H9 (cell line): ENCODE results near the gene RCC1. TPM values are rescaled to one million over a fixed set of nuclear protein-coding genes. Genes with fewer than 3 reads are reported as not detected.
"Not testable (repeated sequence)": the region's sequence is repeated elsewhere in the genome, so short reads cannot be mapped to it uniquely, and the experiment has no call there.

Source experiments
- DNase-seq: peaks from one replicate; pipeline ENCODE4 v3.0.0-alpha.2; 2017
- H2AFZ ChIP-seq: one replicate; pipeline ENCODE4 v1.6.1; 2013; ENCODE audit warnings: mild to moderate bottlenecking, low read length, control low read depth, moderate library complexity
- H2AK5ac ChIP-seq: 2 replicates; pipeline ENCODE4 v1.6.1; 2013; ENCODE audit warnings: low read length, control low read depth, mixed read lengths; ENCODE audit not compliant: insufficient read length
- H2BK120ac ChIP-seq: one replicate; pipeline ENCODE4 v1.6.1; 2013; ENCODE audit warnings: low read depth, mild to moderate bottlenecking, low read length, control low read depth, inconsistent platforms; ENCODE audit not compliant: poor library complexity, severe bottlenecking
- H2BK12ac ChIP-seq: 2 replicates; pipeline ENCODE4 v1.6.1; 2013; ENCODE audit warnings: low read length, control low read depth, mixed read lengths, low read depth; ENCODE audit not compliant: insufficient read length
- H2BK15ac ChIP-seq: 2 replicates; pipeline ENCODE4 v1.6.1; 2013; ENCODE audit warnings: low read depth, low read length, control low read depth
- H2BK20ac ChIP-seq: one replicate; pipeline ENCODE4 v1.6.1; 2013; ENCODE audit warnings: low read depth, mild to moderate bottlenecking, low read length, control low read depth, inconsistent platforms; ENCODE audit not compliant: poor library complexity, severe bottlenecking
- H2BK5ac ChIP-seq: 2 replicates; pipeline ENCODE4 v1.6.1; 2013; ENCODE audit warnings: low read length, control low read depth, mixed read lengths; ENCODE audit not compliant: insufficient read length
- H3K14ac ChIP-seq: 2 replicates; pipeline ENCODE4 v1.6.1; 2013; ENCODE audit warnings: low read length, control low read depth; ENCODE audit not compliant: insufficient read depth
- H3K18ac ChIP-seq: 2 replicates; pipeline ENCODE4 v1.6.1; 2013; ENCODE audit warnings: low read depth, mild to moderate bottlenecking, mixed read lengths, low read length, control low read depth; ENCODE audit not compliant: insufficient read length
- H3K23ac ChIP-seq: 2 replicates; pipeline ENCODE4 v1.6.1; 2013; ENCODE audit warnings: low read length, control low read depth, mixed read lengths, low read depth; ENCODE audit not compliant: insufficient read length
- H3K23me2 ChIP-seq: 2 replicates; pipeline ENCODE4 v1.6.1; 2013; ENCODE audit warnings: low read depth, mild to moderate bottlenecking, mixed read lengths, low read length, control low read depth; ENCODE audit not compliant: insufficient read length, poor library complexity, severe bottlenecking
- H3K27ac ChIP-seq: 2 replicates; pipeline ENCODE4 v1.5.1; 2013; ENCODE audit warnings: low read length, control low read depth, mixed read lengths, low read depth; ENCODE audit not compliant: insufficient read length
- H3K27me3 ChIP-seq: 2 replicates; pipeline ENCODE4 v1.6.1; 2013; ENCODE audit warnings: low read length, control low read depth, inconsistent platforms; ENCODE audit not compliant: insufficient read depth
- H3K4ac ChIP-seq: 2 replicates; pipeline ENCODE4 v1.6.1; 2013; ENCODE audit warnings: low read depth, mild to moderate bottlenecking, control low read depth, inconsistent platforms, low read length, moderate library complexity
- H3K4me1 ChIP-seq: 2 replicates; pipeline ENCODE4 v1.6.1; 2013; ENCODE audit warnings: low read length, control low read depth, inconsistent platforms; ENCODE audit not compliant: insufficient read depth
- H3K4me2 ChIP-seq: 2 replicates; pipeline ENCODE4 v1.6.1; 2013; ENCODE audit warnings: low read length, control low read depth, mixed read lengths; ENCODE audit not compliant: insufficient read length, insufficient read depth
- H3K56ac ChIP-seq: 2 replicates; pipeline ENCODE4 v1.6.1; 2013; ENCODE audit warnings: low read depth, mild to moderate bottlenecking, mixed read lengths, low read length, control low read depth; ENCODE audit not compliant: insufficient read length
- H3K79me1 ChIP-seq: 2 replicates; pipeline ENCODE4 v1.6.1; 2013; ENCODE audit warnings: low read depth, mild to moderate bottlenecking, moderate library complexity, low read length, control low read depth, inconsistent platforms; ENCODE audit not compliant: insufficient read depth, poor library complexity, severe bottlenecking
- H3K79me2 ChIP-seq: 2 replicates; pipeline ENCODE4 v1.6.1; 2013; ENCODE audit warnings: low read length, control low read depth, inconsistent platforms; ENCODE audit not compliant: insufficient read depth
- H3K9ac ChIP-seq: 2 replicates; pipeline ENCODE4 v1.6.1; 2013; ENCODE audit warnings: low read length, control low read depth, mixed read lengths; ENCODE audit not compliant: insufficient read length; ENCODE audit errors: extremely low read depth
- H3K9me3 ChIP-seq: one replicate; pipeline ENCODE4 v1.6.1; 2013; ENCODE audit warnings: low read depth, low read length, inconsistent platforms; ENCODE audit not compliant: control insufficient read depth
- H3T11ph ChIP-seq: one replicate; pipeline ENCODE4 v1.6.1; 2013; ENCODE audit warnings: mild to moderate bottlenecking, low read length, control low read depth, inconsistent platforms
- H4K20me1 ChIP-seq: one replicate; pipeline ENCODE4 v1.6.1; 2013; ENCODE audit not compliant: control insufficient read depth, insufficient read length, insufficient read depth
- H4K5ac ChIP-seq: 2 replicates; pipeline ENCODE4 v1.6.1; 2013; ENCODE audit warnings: low read depth, mild to moderate bottlenecking, mixed read lengths, low read length, control low read depth; ENCODE audit not compliant: insufficient read length
- H4K8ac ChIP-seq: replicated peaks from 2 replicates; pipeline ENCODE4 v1.6.1; 2013; ENCODE audit warnings: low read length, control low read depth, mixed read lengths, low read depth; ENCODE audit not compliant: insufficient read length
- H4K91ac ChIP-seq: 2 replicates; pipeline ENCODE4 v1.6.1; 2013; ENCODE audit warnings: low read depth, mild to moderate bottlenecking, moderate library complexity, mixed read lengths, low read length, control low read depth; ENCODE audit not compliant: insufficient read length
- H3K27ac Mint-ChIP-seq, 3 experiments: 2 replicates in 2 of 3; 3 replicates in 1 of 3; pipeline ENCODE4 v1.8.0; 2020 to 2021; ENCODE audit warnings: mixed read lengths in 3 of 3, mild to moderate bottlenecking in 1 of 3, moderate library complexity in 1 of 3
- H3K27me3 Mint-ChIP-seq: 2 replicates; pipeline ENCODE4 v1.8.0; 2021; ENCODE audit warnings: low read depth, mild to moderate bottlenecking, moderate library complexity, mixed read lengths
- H3K36me3 Mint-ChIP-seq, 3 experiments: 2 replicates in 2 of 3; 3 replicates in 1 of 3; pipeline ENCODE4 v1.8.0; 2020 to 2021; ENCODE audit warnings: low read depth in 3 of 3, mixed read lengths in 3 of 3; ENCODE audit not compliant: insufficient read depth in 1 of 3
- H3K4me1 Mint-ChIP-seq, 2 experiments: 2 replicates each; pipeline ENCODE4 v1.8.0; 2020; ENCODE audit warnings: mixed read lengths in 2 of 2
- H3K4me3 Mint-ChIP-seq, 2 experiments: 2 replicates in 1 of 2; 3 replicates in 1 of 2; pipeline ENCODE4 v1.8.0; 2020 to 2021; ENCODE audit warnings: mild to moderate bottlenecking in 2 of 2, mixed read lengths in 2 of 2, moderate library complexity in 1 of 2
- H3K9me3 Mint-ChIP-seq, 2 experiments: 2 replicates in 1 of 2; 3 replicates in 1 of 2; pipeline ENCODE4 v1.8.0; 2020; ENCODE audit warnings: mild to moderate bottlenecking in 2 of 2, mixed read lengths in 2 of 2, moderate library complexity in 1 of 2
- CTCF ChIP-seq: fragments of 200-600 bp; sonication (generic); conservative IDR thresholded peaks from 3 replicates; pipeline ENCODE4 v1.8.0; 2021; ENCODE audit warnings: antibody characterized with exemption, mild to moderate bottlenecking
- WGBS: extraction: QIAGEN DNeasy Blood & Tissue Kit; methylation state at CpG from one replicate; pipeline ENCODE4 v1.1.7; 2013; ENCODE audit warnings: missing lambda C conversion rate, low lambda C conversion rate, mixed read lengths; ENCODE audit not compliant: insufficient read length; ENCODE audit errors: extremely low coverage; 5-methylcytosine and 5-hydroxymethylcytosine counted together
- total RNA-seq: library from RNA; stranded (reverse); gene quantifications from 2 replicates; pipeline ENCODE4 v1.2.1, GENCODE V29; 2021

The RCC1 gene
- total RNA-seq, 1 experiment from 2014 or later: 93.6 TPM

- Histone ChIP-seq H3K14ac (peak overlapping the region; percentile 45; the same call in 1 of the 2 replicates), H2AK5ac (no peak overlapping the region), H3K9ac (no peak overlapping the region), H2BK5ac (no peak overlapping the region), H3K79me1 (peaks cover 6% of the 10 kb centered on the region), H4K20me1 (no peaks in the 10 kb centered on the region), H2BK20ac (no peak overlapping the region), H3K23ac (no peak overlapping the region), H3K27ac (no peak overlapping the region), H4K91ac (no peak overlapping the region), H3K4me1 (peaks cover 14% of the 10 kb centered on the region), H3K4ac (no peak overlapping the region), H3K79me2 (peaks cover 26% of the 10 kb centered on the region; the same call in 1 of the 2 replicates), H3K56ac (no peak overlapping the region), H2BK12ac (no peak overlapping the region), H2AFZ (no peak overlapping the region), H3T11ph (no peak overlapping the region), H4K5ac (no peak overlapping the region), H4K8ac (no peak overlapping the region), H2BK120ac (no peak overlapping the region), H3K18ac (no peak overlapping the region), H3K23me2 (peaks cover 8% of the 10 kb centered on the region), H2BK15ac (no peak overlapping the region), H3K27me3 (no peaks in the 10 kb centered on the region), H3K4me2 (no peak overlapping the region), H3K9me3 (no peaks in the 10 kb centered on the region)
- Mint-ChIP-seq H3K36me3 (peaks cover 23 to 36% (median 33%) of the 10 kb centered on the region in 3 experiments), H3K27ac (peak overlapping the region in 2 of 3 experiments; percentile 31 to 69), H3K27me3 (no peaks in the 10 kb centered on the region), H3K9me3 (0 out of 5 replicates have a peak, but pooled peaks cover 0 to 3% of the 10 kb centered on the region in 2 experiments), H3K4me3 (peak overlapping the region in 1 of 2 experiments; percentile 37; a peak in 2 of 5 replicates), H3K4me1 (peaks cover 41 to 54% of the 10 kb centered on the region in 2 experiments)
- DNase-seq: no peak
- TF ChIP-seq CTCF: no peak
- WGBS: no CpG with 5 or more reads among the region's 6 CpGs
Observed at GRCh38 chr1:28521502-28522164, 15.8 kb downstream of the RCC1 start.

- H4K8ac ChIP-seq, H2AFZ ChIP-seq, H2AK5ac ChIP-seq, H3K9ac ChIP-seq, H4K20me1 ChIP-seq, H3K14ac ChIP-seq, H3T11ph ChIP-seq, H3K56ac ChIP-seq, H2BK15ac ChIP-seq, H4K91ac ChIP-seq, H3K18ac ChIP-seq, H3K9me3 Mint-ChIP-seq, H3K23ac ChIP-seq, H3K4me3 Mint-ChIP-seq, H2BK12ac ChIP-seq, H3K27me3 Mint-ChIP-seq, H3K27ac ChIP-seq, H3K79me1 ChIP-seq, H2BK5ac ChIP-seq, H2BK120ac ChIP-seq, H2BK20ac ChIP-seq, H3K4ac ChIP-seq, H3K9me3 ChIP-seq, H3K27me3 ChIP-seq, DNase-seq, H3K4me2 ChIP-seq, H4K5ac ChIP-seq, H3K23me2 ChIP-seq: not testable (repeated sequence)
- WGBS: no CpG with 5 or more reads among the region's 9 CpGs
- peaks cover 14% of the 10 kb centered on the region for H3K4me1 ChIP-seq
- H3K36me3 Mint-ChIP-seq: peaks cover 23 to 42% (median 37%) of the 10 kb centered on the region in 3 experiments
- H3K79me2 ChIP-seq: peaks cover 28% of the 10 kb centered on the region; the same call in 1 of the 2 replicates
- peaks cover 37 to 50% of the 10 kb centered on the region in 2 experiments for H3K4me1 Mint-ChIP-seq
- H3K27ac Mint-ChIP-seq: peak overlapping the region in 2 of 3 experiments; percentile 66 to 81; a peak in 1 of 7 replicates
Observed at GRCh38 chr1:28522537-28522936, 16.7 kb downstream of the RCC1 start.
